Suprapubic skin (tissue), 4 donors: ENCODE data around the gene PROC. TPM values are rescaled to one million over a fixed set of nuclear protein-coding genes. Genes with fewer than 3 reads are reported as not detected.

Experiments used
- DNase-seq, 2 donors: peaks; one replicate each; pipeline ENCODE4 v3.0.0-alpha.2; 2019; ENCODE audit warnings: low spot score in 2 of 2
- H3K27ac ChIP-seq: fragments of 200-600 bp; sonication (generic); one replicate; pipeline ENCODE4 v1.5.1; 2019
- H3K27me3 ChIP-seq: fragments of 200-600 bp; sonication (generic); one replicate; pipeline ENCODE4 v1.5.1; 2019
- H3K36me3 ChIP-seq: fragments of 200-600 bp; sonication (generic); one replicate; pipeline ENCODE4 v1.5.1; 2019
- H3K4me1 ChIP-seq: fragments of 200-600 bp; sonication (generic); one replicate; pipeline ENCODE4 v1.5.1; 2019
- H3K4me3 ChIP-seq: fragments of 200-600 bp; sonication (generic); one replicate; pipeline ENCODE4 v1.5.1; 2019; ENCODE audit warnings: mild to moderate bottlenecking
- H3K9me3 ChIP-seq: fragments of 200-600 bp; sonication (generic); one replicate; pipeline ENCODE4 v1.5.1; 2019
- CTCF ChIP-seq, 2 donors: fragments of 200-600 bp in 1 of 2; fragments of 450-650 bp in 1 of 2; sonication (generic) in 1 of 2; IDR thresholded peaks; one replicate each; pipeline ENCODE4 v1.5.1; 2016 to 2019; ENCODE audit warnings: antibody characterized with exemption in 2 of 2, mild to moderate bottlenecking in 1 of 2, moderate library complexity in 1 of 2
- EP300 ChIP-seq: sonication (generic); formaldehyde crosslinking; IDR thresholded peaks from one replicate; pipeline ENCODE4 v1.6.1; 2017; ENCODE audit warnings: antibody characterized with exemption
- POLR2A ChIP-seq, 2 donors: fragments of 450-650 bp; IDR thresholded peaks; one replicate each; pipeline ENCODE4 v1.6.1; 2017; ENCODE audit warnings: antibody characterized with exemption in 2 of 2, mild to moderate bottlenecking in 2 of 2, moderate library complexity in 2 of 2
- POLR2AphosphoS5 ChIP-seq, 3 donors: sonication (generic); formaldehyde crosslinking; IDR thresholded peaks; one replicate each; pipeline ENCODE4 v1.6.1; 2017; ENCODE audit warnings: antibody characterized with exemption in 3 of 3
- WGBS: methylation state at CpG from one replicate; pipeline ENCODE4 v1.1.5; 2018; 5-methylcytosine and 5-hydroxymethylcytosine counted together
- total RNA-seq, 4 donors: library from RNA; depleted of rRNA; stranded (reverse); fragments of >200 nt; gene quantifications; one replicate each; pipeline ENCODE4 v1.1.0, GENCODE V29; 2016

The PROC gene
- total RNA-seq, 4 donors from 2014 or later = 0.36 to 7.1 TPM; not detected in 2

DNA sequence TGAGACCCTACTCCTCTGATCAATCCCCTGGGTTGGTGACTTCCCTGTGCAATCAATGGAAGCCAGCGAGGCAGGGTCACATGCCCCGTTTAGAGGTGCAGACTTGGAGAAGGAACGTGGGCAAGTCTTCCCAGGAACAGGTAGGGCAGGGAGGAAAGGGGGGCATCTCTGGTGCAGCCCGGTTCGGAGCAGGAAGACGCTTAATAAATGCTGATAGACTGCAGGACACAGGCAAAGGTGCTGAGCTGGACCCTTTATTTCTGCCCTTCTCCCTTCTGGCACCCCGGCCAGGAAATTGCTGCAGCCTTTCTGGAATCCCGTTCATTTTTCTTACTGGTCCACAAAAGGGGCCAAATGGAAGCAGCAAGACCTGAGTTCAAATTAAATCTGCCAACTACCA, 821 bp upstream of the PROC start:
- Histone ChIP-seq H3K4me3 (no peak overlapping the region), H3K36me3 (no peaks in the 10 kb centered on the region), H3K9me3 (no peaks in the 10 kb centered on the region), H3K4me1 (peaks cover 30% of the 10 kb centered on the region), H3K27ac (no peak overlapping the region), H3K27me3 (peaks cover 6% of the 10 kb centered on the region)
- DNase-seq = no peak
- 91% methylated on average over 8 of the region's 8 CpGs for WGBS
- TF ChIP-seq CTCF (IDR thresholded peaks at IDR 0.05) (no peak), POLR2A (IDR thresholded peaks at IDR 0.05) (no peak), EP300 (no peak), POLR2AphosphoS5 (IDR thresholded peaks at IDR 0.05) (no peak)

GRCh38 chr2:127419112-127419430, 844 bp downstream of the PROC start:
- Histone ChIP-seq H3K9me3 (no peaks in the 10 kb centered on the region), H3K27ac (no peak overlapping the region), H3K4me3 (no peak overlapping the region), H3K27me3 (peaks cover 19% of the 10 kb centered on the region), H3K4me1 (peaks cover 37% of the 10 kb centered on the region), H3K36me3 (no peaks in the 10 kb centered on the region)
- 98% methylated on average over 4 of the region's 4 CpGs for WGBS
- DNase-seq = no peak
- TF ChIP-seq POLR2A (IDR thresholded peaks at IDR 0.05) (no peak), POLR2AphosphoS5 (IDR thresholded peaks at IDR 0.05) (no peak), CTCF (IDR thresholded peaks at IDR 0.05) (no peak), EP300 (no peak)

DNA sequence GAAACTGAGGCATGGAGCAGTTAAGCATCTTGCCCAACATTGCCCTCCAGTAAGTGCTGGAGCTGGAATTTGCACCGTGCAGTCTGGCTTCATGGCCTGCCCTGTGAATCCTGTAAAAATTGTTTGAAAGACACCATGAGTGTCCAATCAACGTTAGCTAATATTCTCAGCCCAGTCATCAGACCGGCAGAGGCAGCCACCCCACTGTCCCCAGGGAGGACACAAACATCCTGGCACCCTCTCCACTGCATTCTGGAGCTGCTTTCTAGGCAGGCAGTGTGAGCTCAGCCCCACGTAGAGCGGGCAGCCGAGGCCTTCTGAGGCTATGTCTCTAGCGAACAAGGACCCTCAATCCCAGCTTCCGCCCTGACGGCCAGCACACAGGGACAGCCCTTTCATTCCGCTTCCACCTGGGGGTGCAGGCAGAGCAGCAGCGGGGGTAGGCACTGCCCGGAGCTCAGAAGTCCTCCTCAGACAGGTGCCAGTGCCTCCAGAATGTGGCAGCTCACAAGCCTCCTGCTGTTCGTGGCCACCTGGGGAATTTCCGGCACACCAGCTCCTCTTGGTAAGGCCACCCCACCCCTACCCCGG, 1.3 kb downstream of the PROC start:
- WGBS = 89% methylated on average over 15 of the region's 15 CpGs
- Histone ChIP-seq H3K4me3 (no peak overlapping the region), H3K27ac (no peak overlapping the region), H3K4me1 (peaks cover 37% of the 10 kb centered on the region), H3K36me3 (no peaks in the 10 kb centered on the region), H3K27me3 (peaks cover 19% of the 10 kb centered on the region), H3K9me3 (no peaks in the 10 kb centered on the region)
- no peak for DNase-seq
- TF ChIP-seq POLR2A (IDR thresholded peaks at IDR 0.05) = no peak
- no peak for TF ChIP-seq CTCF (IDR thresholded peaks at IDR 0.05)

- Histone ChIP-seq H3K4me3 (no peak overlapping the region), H3K27me3 (peaks cover 19% of the 10 kb centered on the region), H3K9me3 (no peaks in the 10 kb centered on the region), H3K4me1 (peaks cover 31% of the 10 kb centered on the region), H3K27ac (no peak overlapping the region), H3K36me3 (no peaks in the 10 kb centered on the region)
- no peak for DNase-seq
- 56% methylated on average over 4 of the region's 8 CpGs for whole genome bisulfite sequencing
- no peak for TF ChIP-seq CTCF (IDR thresholded peaks at IDR 0.05)
- no peak for TF ChIP-seq EP300
- TF ChIP-seq POLR2A (IDR thresholded peaks at IDR 0.05) = no peak
- no peak for TF ChIP-seq POLR2AphosphoS5 (IDR thresholded peaks at IDR 0.05)
Observed at GRCh38 chr2:127420039-127420864, 2.0 kb downstream of the PROC start.

DNA sequence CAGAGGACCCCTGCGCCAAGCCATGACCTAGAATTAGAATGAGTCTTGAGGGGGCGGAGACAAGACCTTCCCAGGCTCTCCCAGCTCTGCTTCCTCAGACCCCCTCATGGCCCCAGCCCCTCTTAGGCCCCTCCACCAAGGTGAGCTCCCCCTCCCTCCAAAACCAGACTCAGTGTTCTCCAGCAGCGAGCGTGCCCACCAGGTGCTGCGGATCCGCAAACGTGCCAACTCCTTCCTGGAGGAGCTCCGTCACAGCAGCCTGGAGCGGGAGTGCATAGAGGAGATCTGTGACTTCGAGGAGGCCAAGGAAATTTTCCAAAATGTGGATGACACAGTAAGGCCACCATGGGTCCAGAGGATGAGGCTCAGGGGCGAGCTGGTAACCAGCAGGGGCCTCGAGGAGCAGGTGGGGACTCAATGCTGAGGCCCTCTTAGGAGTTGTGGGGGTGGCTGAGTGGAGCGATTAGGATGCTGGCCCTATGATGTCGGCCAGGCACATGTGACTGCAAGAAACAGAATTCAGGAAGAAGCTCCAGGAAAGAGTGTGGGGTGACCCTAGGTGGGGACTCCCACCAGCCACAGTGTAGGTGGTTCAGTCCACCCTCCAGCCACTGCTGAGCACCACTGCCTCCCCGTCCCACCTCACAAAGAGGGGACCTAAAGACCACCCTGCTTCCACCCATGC, 3.0 kb downstream of the PROC start:
- DNase-seq = no peak
- 88% methylated on average over 13 of the region's 15 CpGs for WGBS
- Histone ChIP-seq H3K27ac (no peak overlapping the region), H3K36me3 (no peaks in the 10 kb centered on the region), H3K4me1 (peaks cover 21% of the 10 kb centered on the region), H3K9me3 (no peaks in the 10 kb centered on the region), H3K4me3 (no peak overlapping the region), H3K27me3 (peaks cover 19% of the 10 kb centered on the region)
- no peak for TF ChIP-seq CTCF (IDR thresholded peaks at IDR 0.05)
- no peak for TF ChIP-seq EP300
- TF ChIP-seq POLR2AphosphoS5 (IDR thresholded peaks at IDR 0.05) = no peak
- TF ChIP-seq POLR2A (IDR thresholded peaks at IDR 0.05) = no peak
